ENCODE results near the gene SRPRB.

- TF ChIP-seq POLR2A (IDR thresholded peaks at IDR 0.05; ENCODE audit: low read length) (no peak), GATA1 (IDR thresholded peaks at IDR 0.05; ENCODE audit: low read depth, low read length) (no peak)
Measured at GRCh38 chr3:133820129-133820528, 14.5 kb downstream of the SRPRB start.
